Activated T-cell treated with anti-CD3 and anti-CD28 coated beads, Interleukin-2, amount 50 U/mL, for 48 hours (primary cell): ENCODE results near the gene IGSF11.
A peak's percentile ranks its signal among the peaks of the same experiment; 100 is the strongest.

ENCODE experiments used
- DNase-seq, 2 experiments: peaks; one replicate each; pipeline ENCODE4 v3.0.0-alpha.2; 2020

IGSF11 gene

DNA sequence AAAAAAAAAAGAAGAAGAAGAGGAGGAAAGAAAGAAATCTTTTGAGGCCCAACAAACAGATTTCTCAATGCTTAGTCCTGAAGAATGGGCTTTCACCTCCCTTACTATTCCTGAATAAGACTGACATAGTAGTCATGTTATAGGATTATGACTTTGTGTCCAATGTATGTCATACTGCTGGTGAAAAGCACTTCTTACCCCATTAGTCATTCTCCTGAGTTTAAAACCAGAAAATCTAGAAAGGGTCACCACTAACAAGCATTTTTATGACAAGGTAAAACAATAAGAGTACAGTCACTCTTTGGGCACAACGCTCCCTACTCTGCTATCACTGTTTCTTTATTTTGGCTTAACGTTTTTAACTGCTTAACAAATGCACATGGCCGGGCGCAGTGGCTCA is 88.2 kb downstream of the IGSF11 start:
- DNase-seq, result no peak

- no peak for DNase-seq
Observed at GRCh38 chr3:118945834-118946233, 88.8 kb downstream of the IGSF11 start.

GRCh38 chr3:118943597-118943996 is 91.0 kb downstream of the IGSF11 start:
- DNase-seq, result no peak

- DNase-seq, result no peak
Observed at GRCh38 chr3:118942671-118943070, 92.0 kb downstream of the IGSF11 start.

GRCh38 chr3:118942195-118942594 is 92.5 kb downstream of the IGSF11 start:
- no peak for DNase-seq

DNA sequence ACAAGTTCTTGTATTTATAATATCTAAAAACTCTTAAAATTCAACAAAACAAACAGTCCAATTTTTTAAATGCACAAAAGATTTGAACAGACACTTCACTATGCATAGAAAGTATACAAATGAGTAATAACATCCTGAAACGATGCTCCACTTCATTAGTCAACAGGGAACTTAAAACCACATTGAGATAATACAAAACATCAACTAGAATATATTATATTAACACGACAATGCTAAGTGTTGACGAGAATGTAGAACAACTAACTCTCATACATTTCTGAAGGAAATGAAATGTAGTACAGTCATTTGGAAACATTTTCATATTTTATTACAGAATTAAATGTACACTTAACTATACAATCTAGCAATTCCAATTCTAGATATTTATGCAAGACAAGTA is 93.4 kb downstream of the IGSF11 start:
- DNase-seq, result no peak

GRCh38 chr3:118938183-118938961 is 96.3 kb downstream of the IGSF11 start:
- no peak for DNase-seq

GRCh38 chr3:118936811-118937210 is 97.8 kb downstream of the IGSF11 start:
- no peak for DNase-seq

DNA sequence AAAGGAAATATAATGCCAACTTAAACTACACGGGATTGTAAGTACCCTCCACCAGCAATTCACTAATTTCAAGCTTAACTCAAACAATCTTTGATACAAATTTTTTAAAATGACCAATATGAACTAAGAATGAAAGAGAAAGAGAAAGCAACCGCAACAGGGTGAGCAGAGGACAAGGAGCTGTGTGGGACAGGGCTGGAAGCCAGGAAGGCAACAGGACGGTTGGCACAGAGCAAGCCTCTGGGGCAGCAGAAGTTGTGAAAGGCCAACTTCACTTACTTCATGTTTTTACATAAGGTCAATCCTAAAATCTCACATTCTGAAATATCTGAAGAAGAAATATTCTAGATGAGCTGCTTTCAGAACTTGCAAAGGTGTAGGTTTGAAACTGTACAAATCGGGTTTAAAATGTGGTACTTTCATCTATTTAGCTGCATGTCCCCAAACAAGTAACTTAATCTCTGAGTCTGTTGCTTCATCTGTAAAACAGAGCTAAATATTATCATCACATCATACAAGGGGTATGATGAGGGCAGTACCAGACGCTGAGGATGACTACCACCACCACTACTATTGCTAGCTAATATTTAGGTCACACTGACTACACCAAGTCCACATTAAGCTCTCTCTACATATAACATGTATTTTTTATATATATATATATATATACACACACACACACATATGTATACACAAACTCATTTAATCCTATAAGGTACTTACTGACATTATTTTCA is 101.7 kb downstream of the IGSF11 start:
- DNase-seq, result no peak

DNA sequence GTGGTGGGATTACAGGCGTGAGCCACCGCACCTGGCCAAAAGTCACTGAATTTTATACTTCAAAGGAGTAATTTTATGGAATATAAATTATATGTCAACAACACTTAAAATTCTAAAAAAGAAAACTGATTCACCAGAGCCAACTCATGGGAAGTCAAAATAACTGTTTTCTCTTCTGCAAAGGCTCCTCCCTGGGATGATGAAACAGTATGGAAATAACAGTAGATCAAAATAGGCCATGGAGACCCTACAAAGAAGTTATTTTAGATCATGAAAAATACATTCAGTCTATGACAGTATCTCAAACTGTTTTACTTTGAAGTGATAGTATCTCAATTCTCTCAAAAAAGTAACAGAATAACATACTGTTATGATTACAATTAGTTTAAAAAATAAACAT is 102.7 kb downstream of the IGSF11 start:
- no peak for DNase-seq

- DNase-seq, result no peak
Observed at GRCh38 chr3:118927449-118927848, 107.2 kb downstream of the IGSF11 start.

DNA sequence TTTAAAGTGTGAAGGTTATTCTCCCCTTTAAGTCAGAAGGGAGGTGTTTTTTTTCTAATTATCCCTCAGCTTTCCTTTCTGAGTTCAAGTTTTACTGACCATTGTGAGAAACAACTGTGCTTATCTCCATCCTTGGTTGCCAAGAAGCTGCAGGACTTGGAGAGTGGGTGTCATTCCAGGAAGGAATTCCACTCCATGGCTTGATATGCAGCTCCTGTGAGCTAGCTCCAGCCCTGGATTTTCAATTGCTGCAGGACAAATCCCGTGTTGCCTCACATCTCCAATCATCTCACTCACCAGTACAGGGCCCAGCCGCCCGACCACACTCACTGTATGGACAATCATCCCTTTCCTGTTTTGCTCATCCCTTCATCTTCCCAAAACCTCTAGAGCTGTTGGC is 122.5 kb downstream of the IGSF11 start:
- no peak for DNase-seq

- DNase-seq, result no peak
Observed at GRCh38 chr3:118910332-118910731, 124.3 kb downstream of the IGSF11 start.

DNA sequence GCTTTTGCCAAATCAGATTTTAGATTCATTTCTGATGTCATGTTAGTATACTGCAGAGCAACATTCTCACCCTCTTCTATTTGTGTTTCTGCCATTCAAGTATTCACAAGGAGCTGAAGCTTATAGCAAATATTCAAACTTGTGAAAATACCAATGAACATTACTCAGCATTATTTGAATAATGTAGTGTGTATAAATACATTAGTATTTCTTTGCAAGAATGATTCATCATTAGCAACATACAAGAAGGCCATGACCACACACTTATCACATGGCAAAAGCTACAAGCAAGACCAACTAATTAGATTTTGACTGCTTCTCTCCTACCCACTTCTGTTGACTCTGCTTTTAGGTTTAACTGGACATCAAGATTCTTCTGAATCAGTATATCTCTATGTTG is 124.9 kb downstream of the IGSF11 start:
- DNase-seq, result no peak

- DNase-seq, result no peak
Observed at GRCh38 chr3:118907909-118908308, 126.7 kb downstream of the IGSF11 start.

GRCh38 chr3:118900737-118901525 is 133.7 kb downstream of the IGSF11 start:
- no peak for DNase-seq

GRCh38 chr3:118890206-118890605 is 144.4 kb downstream of the IGSF11 start:
- no peak for DNase-seq

GRCh38 chr3:118889691-118890090 is 145.0 kb downstream of the IGSF11 start:
- DNase-seq, result no peak

- DNase-seq, result no peak
Observed at GRCh38 chr3:118886708-118887107, 147.9 kb downstream of the IGSF11 start.

GRCh38 chr3:118884748-118885206 is 149.9 kb downstream of the IGSF11 start:
- DNase-seq, result peak; percentile 83 to 87

DNA sequence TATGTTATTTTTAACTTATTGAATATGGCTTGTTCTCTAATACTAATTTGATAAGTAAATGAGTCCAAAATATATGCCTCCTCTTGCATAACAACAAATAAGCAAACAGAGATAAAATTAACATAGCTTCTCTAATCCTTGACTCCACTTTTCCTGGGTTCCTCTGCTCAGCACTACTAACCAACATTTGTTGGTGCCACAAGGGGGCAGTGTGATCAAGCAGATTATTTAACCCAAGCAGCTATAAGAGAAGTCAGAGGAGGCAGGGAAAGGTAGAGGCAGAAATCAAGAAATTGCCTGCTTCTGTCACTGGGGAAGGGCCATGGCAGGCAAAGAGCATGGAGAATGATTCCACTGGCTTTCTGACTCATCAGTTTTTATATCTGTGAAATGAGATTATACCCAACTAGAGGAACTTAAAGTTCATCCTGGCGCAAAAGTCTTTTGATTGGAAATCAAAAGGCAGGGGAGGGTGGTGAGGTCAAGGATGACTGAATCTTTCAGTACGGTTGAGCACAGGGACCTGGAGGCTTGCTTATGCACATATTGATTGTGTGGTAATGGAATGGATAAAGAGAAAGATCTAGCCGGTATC is 152.2 kb downstream of the IGSF11 start:
- peak; percentile 68 to 72 for DNase-seq

DNA sequence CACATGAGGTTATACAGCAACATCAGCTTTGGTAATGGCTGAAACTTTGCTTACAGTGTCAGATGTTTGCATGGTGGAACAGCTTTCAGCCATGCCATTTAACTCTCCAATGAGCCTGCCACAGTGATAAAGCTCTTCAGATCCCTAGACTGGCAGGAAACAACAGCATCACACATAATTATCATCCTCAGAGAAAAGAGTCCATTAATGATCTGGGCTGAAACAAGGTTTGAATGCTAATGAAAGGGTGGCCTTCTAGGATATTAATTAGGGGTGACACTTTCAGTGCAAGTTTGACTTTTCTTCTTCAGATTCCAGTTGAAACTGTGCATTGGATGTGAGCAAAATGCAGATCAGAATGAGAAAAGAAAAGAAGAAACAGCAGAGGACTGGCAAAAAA is 166.6 kb downstream of the IGSF11 start:
- no peak for DNase-seq

DNA sequence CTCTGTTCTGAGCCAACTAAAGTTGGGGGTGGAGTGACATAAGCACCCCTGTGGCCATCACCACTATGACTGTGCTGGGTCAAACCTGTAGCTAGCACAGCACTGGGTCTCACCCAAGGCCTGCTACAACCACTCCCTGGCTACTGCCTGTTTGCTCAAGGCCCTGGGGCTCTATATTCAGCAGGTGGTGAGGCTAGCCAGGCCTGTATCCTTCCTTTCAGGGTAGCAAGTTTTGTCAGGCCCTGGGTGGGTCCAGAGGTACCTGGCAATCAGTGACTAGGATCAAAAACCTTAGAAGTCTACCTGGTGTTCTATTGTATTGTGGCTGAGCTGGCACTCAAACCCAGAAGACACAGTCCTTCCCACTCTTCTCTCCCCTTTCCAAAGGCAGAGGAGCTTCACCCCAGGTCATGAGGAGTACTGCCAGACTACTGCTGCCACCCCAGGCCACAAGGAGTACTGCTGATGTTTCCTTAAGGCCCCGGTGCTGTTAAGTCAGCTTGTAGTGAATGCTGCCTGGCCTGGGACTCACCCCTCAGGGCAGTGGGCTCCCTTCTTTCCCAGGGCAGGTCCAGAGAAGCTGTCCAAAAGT is 170.8 kb downstream of the IGSF11 start:
- DNase-seq, result no peak
